AG09309 (cell line): ENCODE data around the gene PAFAH1B1.

Experiments used
- DNase-seq: peaks from one replicate; pipeline ENCODE4 v3.0.0-alpha.2; 2010; ENCODE audit warnings: low read depth
- H3K4me3 ChIP-seq: 2 replicates; pipeline ENCODE4 v1.5.1; 2011; ENCODE audit warnings: mild to moderate bottlenecking, low read depth, low read length, moderate library complexity; ENCODE audit not compliant: control insufficient read depth
- CTCF ChIP-seq: IDR thresholded peaks from 2 replicates; pipeline ENCODE4 v1.5.1; 2011; ENCODE audit warnings: mild to moderate bottlenecking, low read depth, low read length, inconsistent platforms; ENCODE audit not compliant: insufficient read depth, control insufficient read depth; ENCODE audit errors: missing control alignments

The PAFAH1B1 gene

GRCh38 chr17:2709183-2709661 is 115.8 kb downstream of the PAFAH1B1 start:
- no peak overlapping the region for H3K4me3 ChIP-seq
- no peak for DNase-seq
- TF ChIP-seq CTCF: no peak

GRCh38 chr17:2710071-2710802 is 116.8 kb downstream of the PAFAH1B1 start:
- peak overlapping the region; percentile 59 for H3K4me3 ChIP-seq
- DNase-seq: no peak
- no peak for TF ChIP-seq CTCF

GRCh38 chr17:2710803-2711607 is 117.6 kb downstream of the PAFAH1B1 start:
- H3K4me3 ChIP-seq: peak overlapping the region; percentile 59
- TF ChIP-seq CTCF: no peak
- no peak for DNase-seq

- TF ChIP-seq CTCF: no peak
- peak within 1 kb of the TSS; percentile 59 for H3K4me3 ChIP-seq
- peak; percentile 82 for DNase-seq
Observed at GRCh38 chr17:2711608-2712299, 118.3 kb downstream of the PAFAH1B1 start, which contains the start of gene CLUH. CLUH (minus strand) TSS chr17:2711764; CDS start chr17:2711661, 103 bp downstream.

GRCh38 chr17:2712300-2713043 is 119.0 kb downstream of the PAFAH1B1 start:
- TF ChIP-seq CTCF: no peak
- no peak for DNase-seq

GRCh38 chr17:2713881-2714280 is 120.4 kb downstream of the PAFAH1B1 start:
- TF ChIP-seq CTCF: no peak
- DNase-seq: no peak
- no peak overlapping the region for H3K4me3 ChIP-seq

More at GRCh38 chr17:2712300-2713043, 119.0 kb downstream of the PAFAH1B1 start:
- peak overlapping the region; percentile 59 for H3K4me3 ChIP-seq
